Breast epithelium (tissue), 4 donors: ENCODE results near the gene HELT. TPM values are rescaled to one million over a fixed set of nuclear protein-coding genes. Genes with fewer than 3 reads are reported as not detected.
A peak's percentile ranks its signal among the peaks of the same experiment; 100 is the strongest.
"Not testable (repeated sequence)": the region's sequence is repeated elsewhere in the genome, so short reads cannot be mapped to it uniquely, and the experiment has no call there.

ENCODE experiments used
- DNase-seq, 2 donors: peaks; one replicate each; pipeline ENCODE4 v3.0.0-alpha.2; 2019; ENCODE audit warnings: low spot score in 2 of 2
- H3K27ac ChIP-seq, 2 donors: fragments of 200-600 bp; sonication (generic) in 1 of 2; one replicate each; pipeline ENCODE4 v1.5.1; 2016 to 2019; ENCODE audit warnings: mild to moderate bottlenecking in 1 of 2
- H3K27me3 ChIP-seq, 2 donors: fragments of 200-600 bp; sonication (generic) in 1 of 2; one replicate each; pipeline versions ENCODE4 v1.5.1 to v1.6.0; 2017 to 2019; ENCODE audit warnings: control low read depth in 1 of 2, mild to moderate bottlenecking in 1 of 2
- H3K36me3 ChIP-seq: fragments of 200-600 bp; one replicate; pipeline ENCODE4 v1.5.1; 2019
- H3K4me1 ChIP-seq, 2 donors: fragments of 200-600 bp; sonication (generic); one replicate each; pipeline ENCODE4 v1.5.1; 2016 to 2019; ENCODE audit warnings: control low read depth in 1 of 2
- H3K4me3 ChIP-seq, 3 donors: fragments of 200-600 bp; sonication (generic); 1 replicate in 2 of 3; 2 replicates in 1 of 3; pipeline ENCODE4 v1.5.1; 2016 to 2019; ENCODE audit warnings: mild to moderate bottlenecking in 3 of 3, moderate library complexity in 2 of 3
- H3K9me3 ChIP-seq, 2 donors: fragments of 200-600 bp; sonication (generic) in 1 of 2; one replicate each; pipeline ENCODE4 v1.5.1; 2016 to 2019; ENCODE audit warnings: control low read depth in 1 of 2
- CTCF ChIP-seq, 3 donors: fragments of 450-650 bp; IDR thresholded peaks; one replicate each; pipeline ENCODE4 v1.5.1; 2016 to 2017; ENCODE audit warnings: antibody characterized with exemption in 3 of 3, mild to moderate bottlenecking in 3 of 3, moderate library complexity in 3 of 3
- POLR2A ChIP-seq: fragments of 450-650 bp; IDR thresholded peaks from one replicate; pipeline ENCODE4 v1.6.1; 2016; ENCODE audit warnings: antibody characterized with exemption, mild to moderate bottlenecking, moderate library complexity
- POLR2AphosphoS5 ChIP-seq, 3 donors: sonication (generic); formaldehyde crosslinking; IDR thresholded peaks; one replicate each; pipeline ENCODE4 v1.6.1; 2017; ENCODE audit warnings: antibody characterized with exemption in 3 of 3
- intact Hi-C: fragments of 100-400 bp; cut with DNase I; formaldehyde crosslinking; loops from one replicate; pipeline ENCODE4 v1.15.1; 2023; ENCODE audit warnings: low total_unique reads
- total RNA-seq, 3 donors: library from RNA; depleted of rRNA; stranded (reverse); fragments of >200 nt; gene quantifications; one replicate each; pipeline ENCODE4 v1.1.0, GENCODE V29; 2016

The HELT gene
- total RNA-seq, 3 donors from 2014 or later = not detected

DNA sequence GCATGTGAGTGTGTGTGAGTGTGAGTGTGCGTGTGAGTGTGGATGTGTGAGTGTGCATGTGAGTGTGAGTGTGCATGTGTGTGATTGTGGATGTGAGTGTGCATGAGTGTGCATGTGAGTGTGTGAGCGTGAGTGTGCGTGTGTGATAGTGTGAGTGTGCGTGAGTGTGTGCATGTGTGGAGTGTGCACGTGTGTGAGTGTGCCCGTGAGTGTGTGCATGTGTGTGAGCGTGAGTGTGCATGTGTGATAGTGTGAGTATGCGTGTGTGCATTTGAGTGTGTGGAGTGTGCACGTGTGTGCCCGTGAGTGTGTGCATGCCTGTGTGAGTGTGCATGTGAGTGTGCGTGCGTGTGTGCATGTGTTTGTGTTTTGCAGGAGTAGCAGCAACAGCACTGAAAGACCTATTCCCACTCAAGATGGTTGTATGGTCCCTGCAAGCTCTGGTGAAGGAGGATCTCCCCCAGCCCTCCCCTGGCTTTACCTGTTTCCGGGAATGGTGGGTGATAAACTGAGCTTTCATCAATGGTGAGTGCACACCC, 30.7 kb upstream of the HELT start:
- intact Hi-C loops = no loop called here
- H3K4me1 ChIP-seq = no peaks in the 10 kb centered on the region
- TF ChIP-seq POLR2A (no peak), POLR2AphosphoS5 (IDR thresholded peaks at IDR 0.05) (no peak), CTCF (IDR thresholded peaks at IDR 0.05) (no peak)
- no peak overlapping the region for H3K4me3 ChIP-seq
- H3K9me3 ChIP-seq = no peaks in the 10 kb centered on the region
- H3K27me3 ChIP-seq = no peaks in the 10 kb centered on the region
- no peak overlapping the region for H3K27ac ChIP-seq
- no peaks in the 10 kb centered on the region for H3K36me3 ChIP-seq
- no peak for DNase-seq

DNA sequence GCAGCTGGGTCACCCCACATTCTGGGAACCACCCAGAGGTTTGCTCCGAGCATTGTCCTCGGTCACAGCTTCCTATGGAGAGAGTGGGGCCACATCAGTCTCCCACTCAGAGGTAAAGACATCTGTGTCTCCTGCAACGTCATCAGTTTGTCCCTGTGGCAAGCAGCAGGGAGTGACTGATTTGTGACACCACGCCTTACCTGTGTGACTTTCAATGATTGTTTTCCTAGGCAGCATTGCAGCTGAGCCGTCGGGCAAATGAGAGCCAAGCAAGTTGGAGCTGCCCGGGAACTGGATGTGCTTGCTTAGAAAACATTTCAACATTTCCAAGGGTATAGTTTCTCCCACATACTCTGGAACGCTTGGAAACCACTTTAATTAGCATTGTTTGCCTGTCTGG, 29.7 kb upstream of the HELT start:
- H3K4me3 ChIP-seq = no peak overlapping the region
- peak; percentile 59 for DNase-seq
- H3K27me3 ChIP-seq = peaks cover 0 to 1% of the 10 kb centered on the region in 2 donors
- H3K36me3 ChIP-seq = no peaks in the 10 kb centered on the region
- no peaks in the 10 kb centered on the region for H3K9me3 ChIP-seq
- intact Hi-C loops = no loop called here
- H3K27ac ChIP-seq = no peak overlapping the region
- no peaks in the 10 kb centered on the region for H3K4me1 ChIP-seq
- TF ChIP-seq POLR2AphosphoS5 (IDR thresholded peaks at IDR 0.05) = no peak

DNA sequence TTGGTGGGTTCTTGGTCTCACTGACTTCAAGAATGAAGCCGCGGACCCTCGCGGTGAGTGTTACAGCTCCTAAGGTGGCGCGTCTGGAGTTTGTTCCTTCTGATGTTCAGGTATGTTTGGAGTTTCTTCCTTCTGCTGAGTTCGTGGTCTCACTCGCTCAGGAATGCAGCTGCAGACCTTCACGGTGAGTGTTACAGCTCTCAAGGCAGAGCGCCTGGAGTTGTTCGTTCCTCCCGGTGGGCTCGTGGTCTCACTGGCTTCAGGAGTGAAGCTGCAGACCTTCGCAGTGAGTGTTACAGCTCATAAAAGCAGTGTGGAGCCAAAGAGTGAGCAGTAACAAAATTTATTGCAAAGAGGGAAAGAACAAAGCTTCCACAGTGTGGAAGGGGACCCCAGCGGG, 29.0 kb upstream of the HELT start:
- intact Hi-C loops = not testable (repeated sequence)

DNA sequence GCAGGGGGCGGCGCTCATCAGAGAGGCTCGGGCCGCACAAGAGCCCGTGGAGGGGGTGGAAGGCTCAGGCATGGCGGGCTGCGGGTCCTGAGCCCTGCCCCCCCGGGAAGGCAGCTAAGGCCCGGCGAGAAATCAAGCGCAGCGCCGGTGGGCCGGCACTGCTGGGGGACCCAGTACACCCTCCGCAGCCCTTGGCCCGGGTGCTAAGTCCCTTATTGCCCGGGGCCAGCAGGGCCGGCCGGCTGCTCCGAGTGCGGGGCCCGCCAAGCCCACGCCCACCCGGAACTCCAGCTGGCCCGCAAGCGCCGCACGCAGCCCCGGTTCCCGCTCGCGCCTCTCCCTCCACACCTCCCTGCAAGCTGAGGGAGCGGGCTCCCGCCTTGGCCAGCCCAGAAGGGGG, 28.2 kb upstream of the HELT start:
- DNase-seq, H3K36me3 ChIP-seq, intact Hi-C loops, H3K9me3 ChIP-seq, H3K27ac ChIP-seq, H3K27me3 ChIP-seq, H3K4me1 ChIP-seq, H3K4me3 ChIP-seq: not testable (repeated sequence)

More for the DNA sequence above, 29.0 kb upstream of the HELT start:
- H3K4me1 ChIP-seq, H3K9me3 ChIP-seq, H3K27me3 ChIP-seq, H3K27ac ChIP-seq, DNase-seq, H3K4me3 ChIP-seq, H3K36me3 ChIP-seq: not testable (repeated sequence)

DNA sequence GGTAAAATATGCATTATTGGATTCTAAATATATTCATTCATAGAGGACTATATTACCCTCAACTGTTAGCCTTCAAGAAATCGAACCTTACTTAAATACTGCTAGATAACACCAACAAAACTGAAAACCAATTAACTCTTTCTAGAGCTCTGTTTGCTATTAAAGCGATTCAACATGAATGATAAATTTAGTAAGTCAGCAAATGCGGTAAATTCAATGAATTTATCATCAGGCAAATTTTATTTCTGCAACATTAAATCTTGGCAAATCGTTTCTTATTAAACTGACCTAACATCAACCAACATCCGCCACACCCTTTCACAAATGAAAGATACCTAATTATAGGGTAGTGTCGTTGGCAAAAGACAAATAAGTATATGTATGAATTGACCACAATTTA, 26.4 kb upstream of the HELT start:
- no peaks in the 10 kb centered on the region for H3K4me1 ChIP-seq
- peaks cover 0 to 5% of the 10 kb centered on the region in 2 donors for H3K27me3 ChIP-seq
- H3K4me3 ChIP-seq = no peak overlapping the region
- TF ChIP-seq CTCF (IDR thresholded peaks at IDR 0.05) (no peak), POLR2AphosphoS5 (IDR thresholded peaks at IDR 0.05) (no peak), POLR2A (no peak)
- intact Hi-C loops = no loop called here
- no peak overlapping the region for H3K27ac ChIP-seq
- no peak for DNase-seq
- H3K9me3 ChIP-seq = no peaks in the 10 kb centered on the region
- no peaks in the 10 kb centered on the region for H3K36me3 ChIP-seq

DNA sequence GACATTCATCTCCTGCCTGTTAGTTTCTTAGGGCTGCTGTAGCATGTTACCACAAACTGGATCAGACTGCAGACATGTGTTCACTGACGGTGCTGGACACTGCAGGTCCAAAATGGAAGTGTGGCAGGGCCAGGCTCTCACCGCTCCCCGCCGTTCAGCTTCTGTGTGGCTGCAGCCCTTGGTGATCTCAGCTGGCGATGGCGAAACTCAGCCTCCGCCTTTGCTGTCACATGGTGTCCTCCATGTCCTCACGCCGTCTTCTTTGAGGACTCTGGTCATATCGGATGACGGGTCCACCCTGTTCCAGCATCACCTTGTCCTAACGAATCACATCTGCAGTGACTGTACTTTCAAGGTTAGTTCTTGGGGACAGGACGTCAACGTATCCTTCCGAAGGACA, 25.9 kb upstream of the HELT start:
- DNase-seq = no peak
- Histone ChIP-seq H3K36me3 (no peaks in the 10 kb centered on the region), H3K9me3 (no peaks in the 10 kb centered on the region), H3K27me3 (peaks cover 0 to 5% of the 10 kb centered on the region in 2 donors), H3K27ac (no peak overlapping the region), H3K4me3 (no peak overlapping the region), H3K4me1 (no peaks in the 10 kb centered on the region)
- intact Hi-C loops = no loop called here
- TF ChIP-seq POLR2A = no peak
- no peak for TF ChIP-seq POLR2AphosphoS5 (IDR thresholded peaks at IDR 0.05)
- TF ChIP-seq CTCF (IDR thresholded peaks at IDR 0.05) = no peak

DNA sequence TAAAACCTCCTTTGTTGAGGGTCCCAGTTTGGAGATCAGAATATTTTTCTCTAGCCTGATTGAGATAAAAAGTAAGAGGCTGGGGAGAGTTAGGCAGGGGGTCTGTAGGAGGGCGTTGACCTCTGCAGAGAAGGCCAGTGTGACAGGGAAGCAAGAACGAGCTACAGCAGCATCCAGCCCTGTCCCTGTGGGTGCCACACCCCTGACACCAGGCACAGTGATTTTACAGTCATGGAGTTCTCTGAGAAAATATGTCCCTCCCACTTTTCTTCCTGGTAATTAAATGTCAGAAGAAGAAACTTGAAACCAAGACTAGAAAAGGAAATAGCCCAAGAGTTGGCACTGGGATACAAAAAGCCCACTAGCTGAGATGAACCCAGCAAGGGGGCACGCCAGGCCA, 25.0 kb upstream of the HELT start:
- intact Hi-C loops = no loop called here
- no peaks in the 10 kb centered on the region for H3K4me1 ChIP-seq
- TF ChIP-seq CTCF (IDR thresholded peaks at IDR 0.05) = no peak
- TF ChIP-seq POLR2A = no peak
- no peak for TF ChIP-seq POLR2AphosphoS5 (IDR thresholded peaks at IDR 0.05)

More for the DNA sequence above, 25.0 kb upstream of the HELT start:
- H3K27ac ChIP-seq = no peak overlapping the region
- H3K27me3 ChIP-seq = peaks cover 0 to 5% of the 10 kb centered on the region in 2 donors
- H3K4me3 ChIP-seq = no peak overlapping the region
- no peaks in the 10 kb centered on the region for H3K36me3 ChIP-seq
- no peak for DNase-seq
- no peaks in the 10 kb centered on the region for H3K9me3 ChIP-seq
